Stimulated activated CD4-positive, alpha-beta T cell treated with anti-CD3 and anti-CD28 coated beads, Interleukin-12 subunit alpha, Interleukin-12 subunit beta, amount 100 ng/mL, for 24 hours (primary cell): Measurements from ENCODE around the gene DENND6B.
"Not testable (repeated sequence)": the region's sequence is repeated elsewhere in the genome, so short reads cannot be mapped to it uniquely, and the experiment has no call there.

Source experiments
- DNase-seq, 2 experiments: peaks; one replicate each; pipeline ENCODE4 v3.0.0-alpha.2; 2020; ENCODE audit warnings: low read depth in 2 of 2

Gene DENND6B

GRCh38 chr22:50338860-50339462, 12.1 kb upstream of the DENND6B start:
- no peak for DNase-seq

GRCh38 chr22:50338042-50338573, 11.3 kb upstream of the DENND6B start:
- no peak for DNase-seq

GRCh38 chr22:50337262-50338041, 10.6 kb upstream of the DENND6B start:
- DNase-seq = no peak

- DNase-seq = not testable (repeated sequence)
These were observed 7.6 kb upstream of the DENND6B start for GRCh38 chr22:50334433-50334832.

- no peak for DNase-seq
These were observed 2.4 kb upstream of the DENND6B start for GRCh38 chr22:50329236-50329635.

GRCh38 chr22:50327711-50328019, 853 bp upstream of the DENND6B start:
- no peak for DNase-seq

- DNase-seq = no peak
These were observed 422 bp downstream of the DENND6B start for GRCh38 chr22:50326225-50326955.

- DNase-seq = no peak
These were observed 1.2 kb downstream of the DENND6B start for GRCh38 chr22:50325444-50326224.

- DNase-seq = no peak
These were observed 2.9 kb downstream of the DENND6B start for GRCh38 chr22:50323900-50324299.

GRCh38 chr22:50322382-50323104, 4.3 kb downstream of the DENND6B start:
- DNase-seq = not testable (repeated sequence)

- DNase-seq = no peak
These were observed 6.0 kb downstream of the DENND6B start for GRCh38 chr22:50320671-50321325.

- no peak for DNase-seq
These were observed 6.7 kb downstream of the DENND6B start for GRCh38 chr22:50320116-50320515.

- no peak for DNase-seq
These were observed 7.3 kb downstream of the DENND6B start for GRCh38 chr22:50319503-50319951.

- no peak for DNase-seq
These were observed 8.0 kb downstream of the DENND6B start for GRCh38 chr22:50318698-50319411.

- DNase-seq = no peak
These were observed 8.5 kb downstream of the DENND6B start for GRCh38 chr22:50318356-50318697.

GRCh38 chr22:50317674-50318073, 9.1 kb downstream of the DENND6B start:
- no peak for DNase-seq

- DNase-seq = no peak
These were observed 9.6 kb downstream of the DENND6B start for GRCh38 chr22:50317178-50317577.

GRCh38 chr22:50316114-50317065, 10.4 kb downstream of the DENND6B start:
- no peak for DNase-seq
